Right lobe of liver (tissue), 4 donors: ENCODE measurements around the gene RHO.

Experiments used
- CTCF ChIP-seq, 4 donors: fragments of 200-600 bp in 3 of 4; fragments of 450-650 bp in 1 of 4; IDR thresholded peaks; one replicate each; pipeline versions ENCODE4 v1.5.1 to v1.8.0; 2016 to 2022; ENCODE audit warnings: antibody characterized with exemption in 4 of 4, mild to moderate bottlenecking in 2 of 4
- POLR2A ChIP-seq: fragments of 450-650 bp; IDR thresholded peaks from one replicate; pipeline ENCODE4 v1.6.1; 2017; ENCODE audit warnings: antibody characterized with exemption, mild to moderate bottlenecking
- donor health status: DM: no; HTN: no; CAD: no.
- donor health status: DM: no; HTN: no; CAD: no.
- donor health status: DM: no; HTN: yes; CAD: no.

DNA sequence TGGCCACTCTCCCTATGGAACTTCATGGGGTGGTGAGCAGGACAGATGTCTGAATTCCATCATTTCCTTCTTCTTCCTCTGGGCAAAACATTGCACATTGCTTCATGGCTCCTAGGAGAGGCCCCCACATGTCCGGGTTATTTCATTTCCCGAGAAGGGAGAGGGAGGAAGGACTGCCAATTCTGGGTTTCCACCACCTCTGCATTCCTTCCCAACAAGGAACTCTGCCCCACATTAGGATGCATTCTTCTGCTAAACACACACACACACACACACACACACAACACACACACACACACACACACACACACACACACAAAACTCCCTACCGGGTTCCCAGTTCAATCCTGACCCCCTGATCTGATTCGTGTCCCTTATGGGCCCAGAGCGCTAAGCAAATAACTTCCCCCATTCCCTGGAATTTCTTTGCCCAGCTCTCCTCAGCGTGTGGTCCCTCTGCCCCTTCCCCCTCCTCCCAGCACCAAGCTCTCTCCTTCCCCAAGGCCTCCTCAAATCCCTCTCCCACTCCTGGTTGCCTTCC is 1.9 kb downstream of the RHO start:
- no peak for TF ChIP-seq POLR2A
- TF ChIP-seq CTCF (IDR thresholded peaks at IDR 0.05) = no peak
